Prostate gland (tissue), 2 donors: ENCODE results near the gene NES. TPM values are rescaled to one million over a fixed set of nuclear protein-coding genes. Genes with fewer than 3 reads are reported as not detected.

Experiments used
- DNase-seq: peaks from one replicate; pipeline ENCODE4 v3.0.0-alpha.2; 2019; ENCODE audit warnings: low spot score
- H3K27ac ChIP-seq, 2 donors: fragments of 200-600 bp; sonication (generic); 2 replicates each; pipeline ENCODE4 v1.5.1; 2017 to 2019
- H3K27me3 ChIP-seq: fragments of 200-600 bp; sonication (generic); replicated peaks from 2 replicates; pipeline ENCODE4 v1.5.1; 2019; ENCODE audit not compliant: insufficient read depth
- H3K36me3 ChIP-seq, 2 donors: fragments of 200-600 bp; sonication (generic); 1 replicate in 1 of 2; 2 replicates in 1 of 2; pipeline versions ENCODE4 v1.5.1 to v1.8.1; 2017 to 2019
- H3K4me1 ChIP-seq: fragments of 200-600 bp; sonication (generic); replicated peaks from 2 replicates; pipeline ENCODE4 v1.5.1; 2019
- H3K4me3 ChIP-seq, 2 donors: fragments of 200-600 bp; sonication (generic); 2 replicates each; pipeline ENCODE4 v1.5.1; 2017 to 2019
- H3K9me3 ChIP-seq: fragments of 200-600 bp; sonication (generic); 2 replicates; pipeline ENCODE4 v1.5.1; 2017
- CTCF ChIP-seq, 4 experiments: fragments of 200-600 bp in 2 of 4; fragments of 450-650 bp in 2 of 4; sonication (generic) in 2 of 4; IDR thresholded peaks; 1 replicate in 3 of 4; 2 replicates in 1 of 4; pipeline ENCODE4 v1.5.1; 2016 to 2019; ENCODE audit warnings: antibody characterized with exemption in 4 of 4, mild to moderate bottlenecking in 2 of 4, moderate library complexity in 2 of 4
- POLR2A ChIP-seq: fragments of 450-650 bp; IDR thresholded peaks from one replicate; pipeline ENCODE4 v1.6.1; 2016; ENCODE audit warnings: antibody characterized with exemption, mild to moderate bottlenecking
- POLR2AphosphoS5 ChIP-seq: sonication (generic); formaldehyde crosslinking; IDR thresholded peaks from one replicate; pipeline ENCODE4 v1.6.1; 2017; ENCODE audit warnings: antibody characterized with exemption
- WGBS: methylation state at CpG from one replicate; pipeline ENCODE4 v1.1.5; 2018; 5-methylcytosine and 5-hydroxymethylcytosine counted together
- intact Hi-C: fragments of 100-400 bp; cut with DNase I; formaldehyde crosslinking; loops from one replicate; pipeline ENCODE4 v1.14.2; 2022
- total RNA-seq, 2 donors: library from RNA; depleted of rRNA; stranded (reverse); fragments of >200 nt; gene quantifications; one replicate each; pipeline ENCODE4 v1.1.0, GENCODE V29; 2016

The NES gene
- total RNA-seq, 2 donors from 2014 or later, result 11.2 to 33.4 TPM

- H3K4me3 ChIP-seq, result no peak overlapping the region
- DNase-seq, result no peak
- peaks cover 4% of the 10 kb centered on the region for H3K4me1 ChIP-seq
- peaks cover 5% of the 10 kb centered on the region for H3K27me3 ChIP-seq
- no peaks in the 10 kb centered on the region for H3K9me3 ChIP-seq
- intact Hi-C loops, result no loop called here
- no peaks in the 10 kb centered on the region for H3K36me3 ChIP-seq
- no peak for TF ChIP-seq POLR2AphosphoS5
- TF ChIP-seq CTCF (IDR thresholded peaks at IDR 0.05), result no peak
- TF ChIP-seq POLR2A, result no peak
- no peak overlapping the region for H3K27ac ChIP-seq
- 69% methylated on average over 8 of the region's 8 CpGs for WGBS
Observed at GRCh38 chr1:156673387-156674121, 3.7 kb downstream of the NES start.

GRCh38 chr1:156671804-156672203 lies 5.4 kb downstream of the NES start:
- no peak overlapping the region for H3K27ac ChIP-seq
- H3K9me3 ChIP-seq, result no peaks in the 10 kb centered on the region
- TF ChIP-seq POLR2A (no peak), CTCF (IDR thresholded peaks at IDR 0.05) (no peak), POLR2AphosphoS5 (no peak)
- intact Hi-C loops, result no loop called here
- DNase-seq, result no peak
- WGBS, result 99% methylated on average over 2 of the region's 2 CpGs
- H3K4me3 ChIP-seq, result no peak overlapping the region
- peaks cover 2% of the 10 kb centered on the region for H3K27me3 ChIP-seq
- no peaks in the 10 kb centered on the region for H3K36me3 ChIP-seq
- peaks cover under 1% of the 10 kb centered on the region for H3K4me1 ChIP-seq

GRCh38 chr1:156670791-156671190 lies 6.4 kb downstream of the NES start:
- Histone ChIP-seq H3K36me3 (no peaks in the 10 kb centered on the region), H3K27me3 (no peaks in the 10 kb centered on the region), H3K27ac (no peak overlapping the region), H3K4me1 (no peaks in the 10 kb centered on the region), H3K9me3 (no peaks in the 10 kb centered on the region), H3K4me3 (no peak overlapping the region)
- TF ChIP-seq POLR2AphosphoS5, result no peak
- no peak for TF ChIP-seq CTCF (IDR thresholded peaks at IDR 0.05)
- TF ChIP-seq POLR2A, result no peak
- WGBS, result 56% methylated on average over 4 of the region's 4 CpGs
- intact Hi-C loops, result no loop called here
- no peak for DNase-seq

- H3K36me3 ChIP-seq, result no peaks in the 10 kb centered on the region
- WGBS, result 81% methylated on average over 6 of the region's 6 CpGs
- H3K27me3 ChIP-seq, result no peaks in the 10 kb centered on the region
- H3K4me1 ChIP-seq, result no peaks in the 10 kb centered on the region
- no peak for TF ChIP-seq CTCF (IDR thresholded peaks at IDR 0.05)
- no peak for DNase-seq
- H3K27ac ChIP-seq, result no peak overlapping the region
- no peak overlapping the region for H3K4me3 ChIP-seq
- H3K9me3 ChIP-seq, result no peaks in the 10 kb centered on the region
- intact Hi-C loops, result no loop called here
Observed at GRCh38 chr1:156670359-156670758, 6.8 kb downstream of the NES start.

GRCh38 chr1:156669794-156670193 lies 7.4 kb downstream of the NES start:
- Histone ChIP-seq H3K27me3 (no peaks in the 10 kb centered on the region), H3K4me3 (no peak overlapping the region), H3K4me1 (no peaks in the 10 kb centered on the region), H3K9me3 (no peaks in the 10 kb centered on the region), H3K36me3 (no peaks in the 10 kb centered on the region), H3K27ac (peak overlapping the region in 1 of 2 donors; percentile 73)
- 48% methylated on average over 5 of the region's 5 CpGs for WGBS
- no peak for TF ChIP-seq POLR2A
- TF ChIP-seq CTCF (IDR thresholded peaks at IDR 0.05), result no peak
- no peak for TF ChIP-seq POLR2AphosphoS5
- DNase-seq, result no peak
- intact Hi-C loops, result no loop called here
